Activated T-helper 17 cell treated with anti-CD3 and anti-CD28 coated beads, Interleukin-2, amount 50 U/mL, for 72 hours (primary cell): ENCODE results near the gene DAPK1. TPM values are rescaled to one million over a fixed set of nuclear protein-coding genes. Genes with fewer than 3 reads are reported as not detected.

Experiments used
- ATAC-seq: fragments of 150-1000 bp; cut with Tn5 transposase; replicated peaks from 2 replicates; pipeline ENCODE4 v1.10.0; 2021; ENCODE audit warnings: mild to moderate bottlenecking, moderate library complexity
- H3K27ac Mint-ChIP-seq: one replicate; pipeline ENCODE4 v1.8.0; 2022; ENCODE audit warnings: mixed read lengths
- H3K27me3 Mint-ChIP-seq: one replicate; pipeline ENCODE4 v1.8.0; 2022; ENCODE audit warnings: mixed read lengths
- H3K36me3 Mint-ChIP-seq: one replicate; pipeline ENCODE4 v1.8.0; 2022; ENCODE audit warnings: low read depth, mild to moderate bottlenecking, mixed read lengths
- H3K4me1 Mint-ChIP-seq: one replicate; pipeline ENCODE4 v1.8.0; 2022; ENCODE audit warnings: mixed read lengths
- H3K4me3 Mint-ChIP-seq: one replicate; pipeline ENCODE4 v1.8.0; 2022; ENCODE audit warnings: mild to moderate bottlenecking, mixed read lengths
- H3K9me3 Mint-ChIP-seq: one replicate; pipeline ENCODE4 v1.8.0; 2022; ENCODE audit warnings: mixed read lengths
- total RNA-seq, 2 donors: library from RNA; stranded (reverse); gene quantifications; one replicate each; pipeline ENCODE4 v1.2.3, GENCODE V29; 2022

The DAPK1 gene
- total RNA-seq, 2 donors from 2014 or later, result 1.5 to 2.0 TPM

- Mint-ChIP-seq H3K4me3 (no peak overlapping the region), H3K27ac (no peak overlapping the region), H3K9me3 (no peaks in the 10 kb centered on the region), H3K36me3 (no peaks in the 10 kb centered on the region), H3K4me1 (no peaks in the 10 kb centered on the region), H3K27me3 (peaks cover 26% of the 10 kb centered on the region)
- ATAC-seq, result no peak
These were observed 118.0 kb downstream of the DAPK1 start for GRCh38 chr9:87615547-87616148.

- Mint-ChIP-seq H3K9me3 (peaks cover 5% of the 10 kb centered on the region), H3K4me1 (no peaks in the 10 kb centered on the region), H3K36me3 (no peaks in the 10 kb centered on the region), H3K4me3 (no peak overlapping the region), H3K27me3 (peaks cover 31% of the 10 kb centered on the region), H3K27ac (no peak overlapping the region)
- ATAC-seq, result no peak
These were observed 120.6 kb downstream of the DAPK1 start for GRCh38 chr9:87618226-87618625.

- peaks cover 31% of the 10 kb centered on the region for H3K27me3 Mint-ChIP-seq
- H3K9me3 Mint-ChIP-seq, result peaks cover 5% of the 10 kb centered on the region
- H3K36me3 Mint-ChIP-seq, result no peaks in the 10 kb centered on the region
- H3K4me1 Mint-ChIP-seq, result no peaks in the 10 kb centered on the region
- H3K27ac Mint-ChIP-seq, result no peak overlapping the region
- no peak overlapping the region for H3K4me3 Mint-ChIP-seq
- no peak for ATAC-seq
These were observed 121.3 kb downstream of the DAPK1 start for GRCh38 chr9:87618931-87619330.

GRCh38 chr9:87619346-87619745 is 121.7 kb downstream of the DAPK1 start:
- H3K36me3 Mint-ChIP-seq, result no peaks in the 10 kb centered on the region
- H3K4me3 Mint-ChIP-seq, result no peak overlapping the region
- no peak overlapping the region for H3K27ac Mint-ChIP-seq
- H3K4me1 Mint-ChIP-seq, result no peaks in the 10 kb centered on the region
- peaks cover 31% of the 10 kb centered on the region for H3K27me3 Mint-ChIP-seq
- no peak for ATAC-seq
- peaks cover 5% of the 10 kb centered on the region for H3K9me3 Mint-ChIP-seq

GRCh38 chr9:87620731-87621322 is 123.2 kb downstream of the DAPK1 start:
- no peaks in the 10 kb centered on the region for H3K4me1 Mint-ChIP-seq
- no peak for ATAC-seq
- no peak overlapping the region for H3K4me3 Mint-ChIP-seq
- no peak overlapping the region for H3K27ac Mint-ChIP-seq
- H3K27me3 Mint-ChIP-seq, result peaks cover 24% of the 10 kb centered on the region
- no peaks in the 10 kb centered on the region for H3K36me3 Mint-ChIP-seq
- peaks cover 5% of the 10 kb centered on the region for H3K9me3 Mint-ChIP-seq

GRCh38 chr9:87622098-87622497 is 124.4 kb downstream of the DAPK1 start:
- ATAC-seq, result no peak
- Mint-ChIP-seq H3K27ac (no peak overlapping the region), H3K9me3 (peaks cover 5% of the 10 kb centered on the region), H3K36me3 (no peaks in the 10 kb centered on the region), H3K27me3 (peaks cover 20% of the 10 kb centered on the region), H3K4me1 (no peaks in the 10 kb centered on the region), H3K4me3 (no peak overlapping the region)

- Mint-ChIP-seq H3K4me1 (no peaks in the 10 kb centered on the region), H3K4me3 (no peak overlapping the region), H3K36me3 (no peaks in the 10 kb centered on the region), H3K27ac (no peak overlapping the region), H3K9me3 (peaks cover 5% of the 10 kb centered on the region), H3K27me3 (peaks cover 13% of the 10 kb centered on the region)
- no peak for ATAC-seq
These were observed 125.3 kb downstream of the DAPK1 start for GRCh38 chr9:87622923-87623322.

- ATAC-seq, result no peak
- Mint-ChIP-seq H3K27ac (no peak overlapping the region), H3K36me3 (no peaks in the 10 kb centered on the region), H3K9me3 (no peaks in the 10 kb centered on the region), H3K4me3 (no peak overlapping the region), H3K4me1 (no peaks in the 10 kb centered on the region), H3K27me3 (no peaks in the 10 kb centered on the region)
These were observed 130.7 kb downstream of the DAPK1 start for GRCh38 chr9:87628346-87628745.

- Mint-ChIP-seq H3K27ac (no peak overlapping the region), H3K27me3 (no peaks in the 10 kb centered on the region), H3K36me3 (no peaks in the 10 kb centered on the region), H3K4me1 (no peaks in the 10 kb centered on the region), H3K9me3 (no peaks in the 10 kb centered on the region), H3K4me3 (no peak overlapping the region)
- no peak for ATAC-seq
These were observed 131.4 kb downstream of the DAPK1 start for GRCh38 chr9:87629104-87629503.

- no peaks in the 10 kb centered on the region for H3K27me3 Mint-ChIP-seq
- no peak overlapping the region for H3K27ac Mint-ChIP-seq
- no peak for ATAC-seq
- no peaks in the 10 kb centered on the region for H3K36me3 Mint-ChIP-seq
- no peaks in the 10 kb centered on the region for H3K9me3 Mint-ChIP-seq
- H3K4me1 Mint-ChIP-seq, result no peaks in the 10 kb centered on the region
- H3K4me3 Mint-ChIP-seq, result no peak overlapping the region
These were observed 132.6 kb downstream of the DAPK1 start for GRCh38 chr9:87630266-87630665.

- Mint-ChIP-seq H3K4me1 (no peaks in the 10 kb centered on the region), H3K4me3 (no peak overlapping the region), H3K9me3 (no peaks in the 10 kb centered on the region), H3K27me3 (no peaks in the 10 kb centered on the region), H3K36me3 (no peaks in the 10 kb centered on the region), H3K27ac (no peak overlapping the region)
- no peak for ATAC-seq
These were observed 133.2 kb downstream of the DAPK1 start for GRCh38 chr9:87630846-87631245.

GRCh38 chr9:87635656-87636501 is 138.2 kb downstream of the DAPK1 start:
- H3K9me3 Mint-ChIP-seq, result no peaks in the 10 kb centered on the region
- H3K4me3 Mint-ChIP-seq, result no peak overlapping the region
- H3K36me3 Mint-ChIP-seq, result no peaks in the 10 kb centered on the region
- H3K27ac Mint-ChIP-seq, result no peak overlapping the region
- ATAC-seq, result no peak
- H3K27me3 Mint-ChIP-seq, result peaks cover 4% of the 10 kb centered on the region
- H3K4me1 Mint-ChIP-seq, result no peaks in the 10 kb centered on the region

GRCh38 chr9:87638292-87638691 is 140.6 kb downstream of the DAPK1 start:
- no peaks in the 10 kb centered on the region for H3K9me3 Mint-ChIP-seq
- no peak overlapping the region for H3K27ac Mint-ChIP-seq
- ATAC-seq, result no peak
- H3K36me3 Mint-ChIP-seq, result no peaks in the 10 kb centered on the region
- H3K4me1 Mint-ChIP-seq, result no peaks in the 10 kb centered on the region
- H3K27me3 Mint-ChIP-seq, result peaks cover 4% of the 10 kb centered on the region
- H3K4me3 Mint-ChIP-seq, result no peak overlapping the region

- Mint-ChIP-seq H3K27me3 (peaks cover 9% of the 10 kb centered on the region), H3K4me1 (no peaks in the 10 kb centered on the region)
- no peak for ATAC-seq
These were observed 142.3 kb downstream of the DAPK1 start for GRCh38 chr9:87639949-87640348.

GRCh38 chr9:87640385-87640795 is 142.7 kb downstream of the DAPK1 start:
- Mint-ChIP-seq H3K9me3 (no peaks in the 10 kb centered on the region), H3K4me1 (no peaks in the 10 kb centered on the region), H3K27ac (no peak overlapping the region), H3K4me3 (no peak overlapping the region), H3K27me3 (peaks cover 9% of the 10 kb centered on the region), H3K36me3 (no peaks in the 10 kb centered on the region)
- no peak for ATAC-seq

More at GRCh38 chr9:87639949-87640348, 142.3 kb downstream of the DAPK1 start:
- Mint-ChIP-seq H3K36me3 (no peaks in the 10 kb centered on the region), H3K4me3 (no peak overlapping the region), H3K9me3 (no peaks in the 10 kb centered on the region), H3K27ac (no peak overlapping the region)
